Smooth muscle cell (in vitro differentiated cells): Measurements from ENCODE around the gene ADPGK. TPM values are rescaled to one million over a fixed set of nuclear protein-coding genes. Genes with fewer than 3 reads are reported as not detected.

Experiments used
- DNase-seq: peaks from one replicate; lab custom pipeline; 2025; ENCODE audit not compliant: unreplicated experiment; lab: John Stamatoyannopoulos, UW
- H2AFZ ChIP-seq: fragments of 200-600 bp; sonication (generic); 2 replicates; pipeline ENCODE4 v1.6.0; 2016; ENCODE audit warnings: antibody characterized with exemption, low read depth, mild to moderate bottlenecking
- H3F3A ChIP-seq: fragments of 200-600 bp; sonication (generic); 2 replicates; pipeline ENCODE4 v1.6.0; 2017; ENCODE audit warnings: antibody characterized with exemption, low read depth
- H3K27ac ChIP-seq: fragments of 200-600 bp; sonication (generic); 2 replicates; pipeline ENCODE4 v1.5.1; 2016; ENCODE audit warnings: low read depth, mild to moderate bottlenecking
- H3K27me3 ChIP-seq: fragments of 200-600 bp; sonication (generic); 2 replicates; pipeline ENCODE4 v1.6.1; 2016; ENCODE audit warnings: low read depth, mild to moderate bottlenecking
- H3K36me3 ChIP-seq: fragments of 200-600 bp; sonication (generic); 2 replicates; pipeline ENCODE4 v1.5.1; 2016; ENCODE audit warnings: low read depth
- H3K4me1 ChIP-seq: fragments of 200-600 bp; sonication (generic); 2 replicates; pipeline ENCODE4 v1.5.1; 2016; ENCODE audit warnings: low read depth
- H3K4me2 ChIP-seq: fragments of 200-600 bp; sonication (generic); 2 replicates; pipeline ENCODE4 v1.6.0; 2016; ENCODE audit warnings: mild to moderate bottlenecking
- H3K4me3 ChIP-seq: fragments of 200-600 bp; sonication (generic); 2 replicates; pipeline ENCODE4 v1.5.1; 2016; ENCODE audit warnings: mild to moderate bottlenecking
- H3K79me2 ChIP-seq: fragments of 200-600 bp; sonication (generic); 2 replicates; pipeline ENCODE4 v1.6.0; 2016; ENCODE audit warnings: low read depth, mild to moderate bottlenecking
- H3K9ac ChIP-seq: fragments of 200-600 bp; sonication (generic); 2 replicates; pipeline ENCODE4 v1.6.0; 2016; ENCODE audit warnings: low read depth
- H3K9me3 ChIP-seq: fragments of 200-600 bp; sonication (generic); replicated peaks from 2 replicates; pipeline ENCODE4 v1.5.1; 2016; ENCODE audit warnings: low read depth
- H4K20me1 ChIP-seq: fragments of 200-600 bp; sonication (generic); 2 replicates; pipeline ENCODE4 v1.6.0; 2016; ENCODE audit warnings: low read depth
- WGBS: methylation state at CpG from one replicate; pipeline ENCODE4 v1.1.7; 2016; ENCODE audit warnings: low lambda C conversion rate; 5-methylcytosine and 5-hydroxymethylcytosine counted together
- polyA plus RNA-seq: library from polyadenylated mRNA; unstranded; fragments of >200 nt; fragmentation: Nextera tagmentation; extraction: Ambion mirVana; gene quantifications from 2 replicates; pipeline ENCODE4 v1.2.1, GENCODE V29; 2016
- total RNA-seq: library from RNA; depleted of rRNA; stranded (reverse); fragments of >200 nt; gene quantifications from 2 replicates; pipeline ENCODE4 v1.2.3, GENCODE V29; 2014
- TF ChIP-seq, protein P1 (sequence below): fragments of 200-600 bp; sonication (generic); IDR thresholded peaks from 2 replicates; pipeline ENCODE4 v1.5.1; 2017; ENCODE audit warnings: borderline replicate concordance, mild to moderate bottlenecking, antibody characterized with exemption; ENCODE audit not compliant: insufficient read depth, poor library complexity, severe bottlenecking

The ADPGK gene
- total and polyA plus RNA-seq, 2 experiments from 2014 or later = 53.4 to 67.3 TPM

DNA sequence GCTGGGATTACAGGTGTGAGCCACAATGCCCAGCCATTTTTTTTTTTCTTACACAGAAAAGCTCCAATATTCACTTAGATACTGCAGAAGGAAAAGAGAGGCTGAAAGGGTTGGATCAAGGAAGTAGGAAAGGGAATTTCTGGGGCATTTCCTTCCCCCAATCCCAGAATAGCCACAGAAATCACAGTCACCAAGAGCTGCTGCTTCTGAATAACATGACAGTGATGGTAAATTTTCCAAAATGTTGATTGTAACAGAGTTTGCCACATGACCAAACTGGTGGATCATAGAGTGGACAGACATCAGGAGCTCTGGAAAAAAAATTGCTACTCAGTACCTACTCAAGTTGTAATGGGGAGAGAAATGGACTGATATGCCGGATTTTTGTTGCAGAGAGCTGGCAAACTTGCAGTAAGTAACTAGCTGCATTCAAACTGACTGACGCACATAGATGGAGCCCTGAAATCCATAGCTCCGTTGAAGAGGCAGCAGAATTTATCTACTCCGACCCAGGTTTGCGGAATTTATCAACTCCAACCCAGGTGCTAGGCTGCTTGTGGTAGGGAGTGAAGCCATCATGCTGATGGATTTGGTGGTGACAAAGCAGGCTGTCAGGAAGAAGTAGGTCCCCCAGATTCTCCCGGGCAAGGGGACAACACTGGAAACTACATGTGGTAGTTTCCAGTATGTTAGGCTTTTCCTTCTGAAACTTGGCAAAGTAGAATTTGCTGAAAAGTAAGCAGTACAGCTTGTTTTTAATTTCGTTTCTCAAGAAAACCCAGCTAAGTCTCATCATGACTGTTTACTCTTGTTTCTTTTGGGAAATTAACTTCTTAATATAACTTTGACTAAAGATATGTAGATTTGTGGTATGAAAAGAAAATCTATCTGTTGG is 10.5 kb upstream of the ADPGK start:
- no peaks in the 10 kb centered on the region for H3K4me1 ChIP-seq
- H3K4me3 ChIP-seq = no peak overlapping the region
- no peak overlapping the region for H3K9ac ChIP-seq
- no peak overlapping the region for H2AFZ ChIP-seq
- H3K4me2 ChIP-seq = no peak overlapping the region
- no peaks in the 10 kb centered on the region for H3K9me3 ChIP-seq
- DNase-seq = no peak
- no peaks in the 10 kb centered on the region for H3K27me3 ChIP-seq
- 90% methylated on average over 7 of the region's 7 CpGs for WGBS
- H3K27ac ChIP-seq = no peak overlapping the region
- H3K79me2 ChIP-seq = no peaks in the 10 kb centered on the region
- no peaks in the 10 kb centered on the region for H3F3A ChIP-seq
- TF ChIP-seq, protein P1, sequence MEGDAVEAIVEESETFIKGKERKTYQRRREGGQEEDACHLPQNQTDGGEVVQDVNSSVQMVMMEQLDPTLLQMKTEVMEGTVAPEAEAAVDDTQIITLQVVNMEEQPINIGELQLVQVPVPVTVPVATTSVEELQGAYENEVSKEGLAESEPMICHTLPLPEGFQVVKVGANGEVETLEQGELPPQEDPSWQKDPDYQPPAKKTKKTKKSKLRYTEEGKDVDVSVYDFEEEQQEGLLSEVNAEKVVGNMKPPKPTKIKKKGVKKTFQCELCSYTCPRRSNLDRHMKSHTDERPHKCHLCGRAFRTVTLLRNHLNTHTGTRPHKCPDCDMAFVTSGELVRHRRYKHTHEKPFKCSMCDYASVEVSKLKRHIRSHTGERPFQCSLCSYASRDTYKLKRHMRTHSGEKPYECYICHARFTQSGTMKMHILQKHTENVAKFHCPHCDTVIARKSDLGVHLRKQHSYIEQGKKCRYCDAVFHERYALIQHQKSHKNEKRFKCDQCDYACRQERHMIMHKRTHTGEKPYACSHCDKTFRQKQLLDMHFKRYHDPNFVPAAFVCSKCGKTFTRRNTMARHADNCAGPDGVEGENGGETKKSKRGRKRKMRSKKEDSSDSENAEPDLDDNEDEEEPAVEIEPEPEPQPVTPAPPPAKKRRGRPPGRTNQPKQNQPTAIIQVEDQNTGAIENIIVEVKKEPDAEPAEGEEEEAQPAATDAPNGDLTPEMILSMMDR = no peak
- no peaks in the 10 kb centered on the region for H4K20me1 ChIP-seq
- no peaks in the 10 kb centered on the region for H3K36me3 ChIP-seq

- Histone ChIP-seq H3K79me2 (no peaks in the 10 kb centered on the region), H3K4me1 (no peaks in the 10 kb centered on the region), H2AFZ (no peak overlapping the region), H3K4me2 (no peak overlapping the region), H3K9ac (no peak overlapping the region), H3K9me3 (no peaks in the 10 kb centered on the region), H3F3A (no peaks in the 10 kb centered on the region), H3K4me3 (no peak overlapping the region), H4K20me1 (no peaks in the 10 kb centered on the region), H3K27me3 (no peaks in the 10 kb centered on the region), H3K36me3 (no peaks in the 10 kb centered on the region), H3K27ac (no peak overlapping the region)
- DNase-seq = no peak
- WGBS = 89% methylated on average over 2 of the region's 2 CpGs
- TF ChIP-seq, protein P1 = no peak
Measured at GRCh38 chr15:72792431-72792830, 8.9 kb upstream of the ADPGK start.

- DNase-seq = no peak
- H3K4me2 ChIP-seq = no peak overlapping the region
- WGBS = 44% methylated on average over 1 of the region's 1 CpG
Measured at GRCh38 chr15:72790302-72790910, 6.8 kb upstream of the ADPGK start.

More at GRCh38 chr15:72790302-72790910, 6.8 kb upstream of the ADPGK start:
- Histone ChIP-seq H3K79me2 (no peaks in the 10 kb centered on the region), H3K27me3 (no peaks in the 10 kb centered on the region), H3F3A (no peaks in the 10 kb centered on the region), H3K4me1 (peaks cover 4% of the 10 kb centered on the region), H4K20me1 (no peaks in the 10 kb centered on the region), H3K36me3 (no peaks in the 10 kb centered on the region), H3K27ac (no peak overlapping the region), H3K9me3 (no peaks in the 10 kb centered on the region), H3K4me3 (no peak overlapping the region), H2AFZ (no peak overlapping the region), H3K9ac (no peak overlapping the region)
- TF ChIP-seq, protein P1 = no peak
